HFFc6 (cell line): Measurements from ENCODE around the gene HLX. TPM values are rescaled to one million over a fixed set of nuclear protein-coding genes. Genes with fewer than 3 reads are reported as not detected.
A peak's percentile ranks its signal among the peaks of the same experiment; 100 is the strongest.

Experiments used
- DNase-seq: peaks from one replicate; pipeline ENCODE4 v3.0.0-alpha.2; 2018
- H3K27ac Mint-ChIP-seq: 2 replicates; pipeline ENCODE4 v1.8.0; 2020; ENCODE audit warnings: mild to moderate bottlenecking, mixed read lengths
- H3K27me3 Mint-ChIP-seq: 2 replicates; pipeline ENCODE4 v1.8.0; 2021; ENCODE audit warnings: mild to moderate bottlenecking, moderate library complexity, mixed read lengths; ENCODE audit not compliant: insufficient read depth
- H3K36me3 Mint-ChIP-seq: 2 replicates; pipeline ENCODE4 v1.8.0; 2021; ENCODE audit warnings: low read depth, mixed read lengths
- H3K4me1 Mint-ChIP-seq: 2 replicates; pipeline ENCODE4 v1.8.0; 2020; ENCODE audit warnings: low read depth, mixed read lengths
- H3K4me3 Mint-ChIP-seq: 2 replicates; pipeline ENCODE4 v1.8.0; 2020; ENCODE audit warnings: mild to moderate bottlenecking, moderate library complexity, mixed read lengths
- H3K9me3 Mint-ChIP-seq: 2 replicates; pipeline ENCODE4 v1.8.0; 2020; ENCODE audit warnings: mild to moderate bottlenecking, mixed read lengths
- CTCF ChIP-seq: fragments of 200-600 bp; sonication (generic); IDR thresholded peaks from 2 replicates; pipeline ENCODE4 v1.5.0; 2021; ENCODE audit warnings: antibody characterized with exemption, mild to moderate bottlenecking
- total RNA-seq, 6 experiments: library from RNA; stranded (reverse); fragmentation: NEBNext Ultra II Directional; extraction: Animal tissue kit (Norgen Biotek cat#: 25700); gene quantifications; 2 replicates in 1 of 6; 3 replicates in 5 of 6; pipeline ENCODE4 v1.2.3, GENCODE V29; 2021

HLX gene
- total RNA-seq, 6 experiments from 2014 or later: 9.9 to 14.3 (median 11.3) TPM

- peaks cover 42% of the 10 kb centered on the region for H3K36me3 Mint-ChIP-seq
- H3K4me3 Mint-ChIP-seq: no peak overlapping the region
- no peak for DNase-seq
- H3K27ac Mint-ChIP-seq: no peak overlapping the region
- H3K27me3 Mint-ChIP-seq: peaks cover 4% of the 10 kb centered on the region; the same call in 1 of the 2 replicates
- peaks cover 10% of the 10 kb centered on the region for H3K9me3 Mint-ChIP-seq
- TF ChIP-seq CTCF: no peak
- peaks cover 12% of the 10 kb centered on the region for H3K4me1 Mint-ChIP-seq
Observed at GRCh38 chr1:220889848-220890287, 10.6 kb downstream of the HLX start.

DNA sequence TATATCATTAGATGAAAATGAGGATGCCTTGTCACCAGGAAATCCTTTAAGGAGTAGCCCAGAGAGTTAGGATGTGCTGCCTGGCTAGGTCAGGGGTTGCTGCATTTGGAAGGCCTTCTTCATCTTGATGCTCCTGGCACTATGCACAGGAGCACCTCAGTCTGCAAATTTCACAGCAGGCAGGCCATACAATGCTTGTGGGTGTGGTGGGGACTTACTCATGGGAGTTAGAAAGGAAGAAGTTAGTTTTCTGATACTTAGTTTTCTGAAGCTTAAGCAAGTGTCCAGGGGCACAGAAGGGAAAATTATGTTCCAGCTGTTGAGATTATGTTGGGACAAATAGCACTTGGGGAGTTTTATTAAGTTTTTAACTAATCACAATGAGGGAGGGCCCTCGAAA lies 11.4 kb downstream of the HLX start:
- Mint-ChIP-seq H3K27me3 (peaks cover 5% of the 10 kb centered on the region; the same call in 1 of the 2 replicates), H3K9me3 (peaks cover 13% of the 10 kb centered on the region), H3K27ac (no peak overlapping the region), H3K4me3 (no peak overlapping the region), H3K4me1 (peaks cover 13% of the 10 kb centered on the region), H3K36me3 (peaks cover 34% of the 10 kb centered on the region)
- no peak for DNase-seq
- no peak for TF ChIP-seq CTCF

- Mint-ChIP-seq H3K36me3 (peaks cover 26% of the 10 kb centered on the region), H3K27ac (no peak overlapping the region), H3K4me3 (no peak overlapping the region), H3K9me3 (peaks cover 13% of the 10 kb centered on the region), H3K27me3 (peaks cover 6% of the 10 kb centered on the region; the same call in 1 of the 2 replicates), H3K4me1 (peaks cover 18% of the 10 kb centered on the region)
- TF ChIP-seq CTCF: 0 out of 2 replicates have a peak, but pooled peaks have one; percentile 4
- DNase-seq: no peak
Observed at GRCh38 chr1:220891224-220892085, 12.2 kb downstream of the HLX start.

DNA sequence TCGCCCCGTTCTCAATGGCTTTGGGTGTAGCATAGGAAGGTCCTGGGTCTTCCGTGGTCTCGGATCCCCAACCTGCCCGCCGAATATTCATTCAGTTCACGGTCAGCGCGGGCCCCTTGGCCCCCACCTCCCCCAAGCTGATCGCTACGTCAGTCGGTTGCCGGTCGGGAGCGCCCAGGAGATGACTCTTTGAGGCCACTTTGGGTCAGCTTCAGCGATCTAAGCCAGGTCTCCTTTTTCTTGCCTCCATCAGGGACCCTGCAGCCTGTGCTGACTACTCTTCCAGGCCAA lies 12.8 kb downstream of the HLX start:
- TF ChIP-seq CTCF: no peak
- no peak for DNase-seq
- peaks cover 13% of the 10 kb centered on the region for H3K9me3 Mint-ChIP-seq
- peaks cover 18% of the 10 kb centered on the region for H3K4me1 Mint-ChIP-seq
- peaks cover 23% of the 10 kb centered on the region for H3K36me3 Mint-ChIP-seq
- peaks cover 6% of the 10 kb centered on the region; the same call in 1 of the 2 replicates for H3K27me3 Mint-ChIP-seq
- H3K27ac Mint-ChIP-seq: no peak overlapping the region
- H3K4me3 Mint-ChIP-seq: no peak overlapping the region

GRCh38 chr1:220892997-220893700 lies 13.9 kb downstream of the HLX start:
- Mint-ChIP-seq H3K27ac (no peak overlapping the region), H3K27me3 (peaks cover 6% of the 10 kb centered on the region; the same call in 1 of the 2 replicates), H3K9me3 (peaks cover 13% of the 10 kb centered on the region), H3K36me3 (peaks cover 23% of the 10 kb centered on the region), H3K4me3 (no peak overlapping the region), H3K4me1 (peaks cover 12% of the 10 kb centered on the region)
- DNase-seq: no peak
- no peak for TF ChIP-seq CTCF
